GM19238 (cell line): ENCODE data around the gene SLC13A5.
A peak's percentile ranks its signal among the peaks of the same experiment; 100 is the strongest.

Source experiments
- DNase-seq: peaks from one replicate; pipeline ENCODE4 v3.0.0; 2011; ENCODE audit warnings: low spot score; ENCODE audit not compliant: insufficient read length

Gene SLC13A5

GRCh38 chr17:6684460-6684783 lies 28.7 kb downstream of the SLC13A5 start:
- DNase-seq, result no peak

- DNase-seq, result no peak
These were observed 29.3 kb downstream of the SLC13A5 start for GRCh38 chr17:6683730-6684459.

GRCh38 chr17:6683081-6683684 lies 30.0 kb downstream of the SLC13A5 start:
- no peak for DNase-seq

- no peak for DNase-seq
These were observed 30.8 kb downstream of the SLC13A5 start for GRCh38 chr17:6682339-6682738.

- DNase-seq, result no peak
These were observed 31.5 kb downstream of the SLC13A5 start for GRCh38 chr17:6681671-6682070.

GRCh38 chr17:6681176-6681575 lies 32.0 kb downstream of the SLC13A5 start:
- DNase-seq, result no peak

GRCh38 chr17:6679241-6679640 lies 33.9 kb downstream of the SLC13A5 start:
- DNase-seq, result no peak

- no peak for DNase-seq
These were observed 35.2 kb downstream of the SLC13A5 start for GRCh38 chr17:6677946-6678345.

- DNase-seq, result no peak
These were observed 35.9 kb downstream of the SLC13A5 start for GRCh38 chr17:6677158-6677831.

GRCh38 chr17:6676802-6677157 lies 36.4 kb downstream of the SLC13A5 start:
- DNase-seq, result no peak

GRCh38 chr17:6675201-6675825 lies 37.9 kb downstream of the SLC13A5 start:
- no peak for DNase-seq

GRCh38 chr17:6674586-6674985 lies 38.6 kb downstream of the SLC13A5 start:
- no peak for DNase-seq

- DNase-seq, result no peak
These were observed 41.7 kb downstream of the SLC13A5 start for GRCh38 chr17:6671431-6671830.

- no peak for DNase-seq
These were observed 42.2 kb downstream of the SLC13A5 start for GRCh38 chr17:6670999-6671398.

- DNase-seq, result no peak
These were observed 42.6 kb downstream of the SLC13A5 start for GRCh38 chr17:6670571-6670970.

- no peak for DNase-seq
These were observed 43.5 kb downstream of the SLC13A5 start for GRCh38 chr17:6669479-6670212.

- DNase-seq, result no peak
These were observed 44.3 kb downstream of the SLC13A5 start for GRCh38 chr17:6668727-6669425.

GRCh38 chr17:6668219-6668618 lies 45.0 kb downstream of the SLC13A5 start:
- no peak for DNase-seq

GRCh38 chr17:6667516-6667915 lies 45.7 kb downstream of the SLC13A5 start:
- DNase-seq, result no peak

GRCh38 chr17:6666557-6666956 lies 46.6 kb downstream of the SLC13A5 start:
- no peak for DNase-seq

- DNase-seq, result peak; percentile 63
These were observed 47.1 kb downstream of the SLC13A5 start for GRCh38 chr17:6666077-6666521.
